Measurements from ENCODE around the gene BMAL1. TPM values are rescaled to one million over a fixed set of nuclear protein-coding genes. Genes with fewer than 3 reads are reported as not detected.

BMAL1 gene
- total and polyA plus RNA-seq, 2 of the 8 experiments (the other 6 are each of a cell fraction or from before 2014, with no cell fraction given), result 6.8 to 6.9 TPM

DNA sequence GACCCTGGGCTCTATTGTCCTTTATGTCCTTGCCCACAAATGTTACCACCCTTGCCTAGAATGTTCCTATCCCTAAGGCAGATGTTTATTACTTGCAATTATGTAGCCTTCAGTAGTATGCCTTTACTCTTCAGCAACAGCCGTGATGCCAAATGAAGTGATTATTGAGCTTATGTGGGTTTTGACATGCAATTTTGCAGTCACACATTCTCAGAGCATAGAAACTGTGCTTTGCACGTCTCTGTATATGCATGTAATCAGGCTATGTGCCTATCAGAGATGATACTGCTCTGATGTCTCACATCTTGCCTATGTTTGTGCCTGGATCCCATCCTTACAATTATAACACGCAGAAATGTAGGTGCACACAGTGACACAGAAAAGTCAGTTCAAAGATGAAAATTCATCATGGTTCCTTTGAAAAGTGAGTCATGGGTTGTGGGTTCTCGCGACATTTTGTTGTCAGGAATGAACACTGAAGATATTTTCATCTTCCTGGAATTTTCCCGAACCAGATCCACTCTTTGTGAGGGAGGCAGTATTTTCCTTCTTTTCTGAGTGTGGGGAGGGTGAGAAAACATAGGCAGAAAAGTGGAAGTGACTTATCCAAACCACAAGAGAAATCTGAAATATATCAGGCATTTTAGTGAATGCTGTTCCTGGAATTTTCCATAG lies 81.1 kb downstream of the BMAL1 start:
- no peak overlapping the region for H2BK15ac ChIP-seq (ENCODE audit: low read length)
- POLR2A ChIA-PET (ENCODE audit: partially characterized antibody), result interaction anchor here (1.1 kb wide), 1 partner anchor 148 kb away, joined by 3 read pairs; no protein-coding TSS in a partner anchor
- no peak overlapping the region for H4K5ac ChIP-seq (ENCODE audit: insufficient read length, low read depth, low read length)
- H3K14ac ChIP-seq (ENCODE audit: insufficient read length), result no peak overlapping the region
- no peaks in the 10 kb centered on the region for H3K9me3 ChIP-seq (ENCODE audit: insufficient read depth in 2 of 2, low read depth in 1 of 2, low read length in 1 of 2)
- no peak overlapping the region for H2BK5ac ChIP-seq (ENCODE audit: low read depth, low read length)
- H3K23me2 ChIP-seq (ENCODE audit: low read depth, low read length), result no peaks in the 10 kb centered on the region
- H4K20me1 ChIP-seq (replicated peaks in 1 of 2; ENCODE audit: control insufficient read depth in 1 of 2, insufficient read depth in 2 of 2, low read length in 2 of 2), result no peaks in the 10 kb centered on the region
- CTCF ChIA-PET (ENCODE audit: partially characterized antibody), result interaction anchor here (1.2 to 14.6 kb wide), 7 partner anchors 10 to 145 kb away, joined by 3 to 129 read pairs (median 5); partner anchors contain the start of gene BTBD10
- no peak overlapping the region for H2BK120ac ChIP-seq (replicated peaks; ENCODE audit: low read depth, low read length)
- WGBS, 2 experiments (ENCODE audit: extremely low coverage in 1 of 2, insufficient coverage in 1 of 2, insufficient read length in 1 of 2, insufficient replicate concordance in 2 of 2, low coverage in 1 of 2, low lambda C conversion rate in 2 of 2, missing lambda C conversion rate in 1 of 2), result 85% methylated on average over 6 of the region's 6 CpGs; no CpG with 5 or more reads in 1 of the 2 experiments
- no peak overlapping the region for H4K91ac ChIP-seq (replicated peaks; ENCODE audit: insufficient read length, low read length)
- H3K23ac ChIP-seq (ENCODE audit: insufficient read length), result no peak overlapping the region
- no peak overlapping the region for H3K4me3 ChIP-seq (ENCODE audit: extremely low read depth in 1 of 4, insufficient read depth in 2 of 4, low read depth in 3 of 4, low read length in 4 of 4)
- no peak overlapping the region for H3K9ac ChIP-seq (replicated peaks in 1 of 4; ENCODE audit: extremely low read depth in 1 of 4, low read depth in 3 of 4, low read length in 3 of 4)
- no peak overlapping the region for H3K27ac ChIP-seq (ENCODE audit: low read depth, low read length)
- H3K4ac ChIP-seq (replicated peaks; ENCODE audit: insufficient read length, low read depth, low read length), result no peak overlapping the region
- TF ChIP-seq SAP30 (IDR thresholded peaks at IDR 0.05; ENCODE audit: insufficient read depth, insufficient replicate concordance, low read length) (no peak), PHF8 (conservative IDR thresholded peaks at IDR 0.05; ENCODE audit: low read depth, low read length) (no peak)
- no peak overlapping the region for H2AFZ ChIP-seq (ENCODE audit: low read length)
- no peaks in the 10 kb centered on the region for H3K79me1 ChIP-seq (ENCODE audit: low read depth, low read length)
- no peak overlapping the region for H2BK20ac ChIP-seq (ENCODE audit: low read length)
- H3K56ac ChIP-seq (replicated peaks; ENCODE audit: insufficient read length, low read depth, low read length), result no peak overlapping the region
- no peak overlapping the region for H2AK5ac ChIP-seq (ENCODE audit: low read depth, low read length)
- no peak overlapping the region for H3K18ac ChIP-seq (ENCODE audit: extremely low read depth, low read length)
- FAIRE-seq (no peak), DNase-seq (ENCODE audit: low read depth in 1 of 2, low spot score in 2 of 2) (no peak)
- no peak overlapping the region for H3K4me2 ChIP-seq (ENCODE audit: insufficient read depth in 1 of 2, low read depth in 2 of 2, low read length in 2 of 2)
- no peak overlapping the region for H2BK12ac ChIP-seq (ENCODE audit: low read depth, low read length)
- H3K4me1 ChIP-seq (replicated peaks in 1 of 4; ENCODE audit: control insufficient read depth in 3 of 4, insufficient read depth in 4 of 4, low read length in 3 of 4), result peaks cover 0 to 4% (median 0%) of the 10 kb centered on the region in 4 experiments; a peak in 2 of 7 replicates
- H3K79me2 ChIP-seq (ENCODE audit: control insufficient read depth in 1 of 2, insufficient read depth in 2 of 2, low read length in 2 of 2), result no peaks in the 10 kb centered on the region
- no peak overlapping the region for H4K8ac ChIP-seq (ENCODE audit: extremely low read depth, insufficient read depth, low read length)
- H3K36me3 ChIP-seq (ENCODE audit: control insufficient read depth in 2 of 4, insufficient read depth in 4 of 4, low read length in 3 of 4), result no peaks in the 10 kb centered on the region
- H3K27me3 ChIP-seq (replicated peaks in 1 of 4; ENCODE audit: control insufficient read depth in 3 of 4, extremely low read depth in 1 of 4, insufficient read depth in 3 of 4, low read length in 3 of 4), result no peaks in the 10 kb centered on the region

Data from H1 (cell line).